HG03520 (cell line): Measurements from ENCODE around the gene MANEA.
"Not testable (repeated sequence)": the region's sequence is repeated elsewhere in the genome, so short reads cannot be mapped to it uniquely, and the experiment has no call there.

Experiments used
- ATAC-seq: cut with Tn5 transposase; IDR thresholded peaks from one replicate; pipeline ENCODE4 v1.9.1; 2021; ENCODE audit warnings: mild to moderate bottlenecking, moderate library complexity; ENCODE audit not compliant: unreplicated experiment

MANEA gene

GRCh38 chr6:95584226-95584625, 6.9 kb downstream of the MANEA start:
- ATAC-seq: not testable (repeated sequence)

GRCh38 chr6:95587989-95588388, 10.7 kb downstream of the MANEA start:
- ATAC-seq: no peak

- no peak for ATAC-seq
Observed at GRCh38 chr6:95589067-95589466, 11.7 kb downstream of the MANEA start.

GRCh38 chr6:95589826-95590570, 12.7 kb downstream of the MANEA start:
- no peak for ATAC-seq

- ATAC-seq: no peak
Observed at GRCh38 chr6:95593025-95593424, 15.7 kb downstream of the MANEA start.

GRCh38 chr6:95596021-95596420, 18.7 kb downstream of the MANEA start:
- no peak for ATAC-seq

- no peak for ATAC-seq
Observed at GRCh38 chr6:95599706-95600105, 22.4 kb downstream of the MANEA start.

GRCh38 chr6:95601133-95601532, 23.8 kb downstream of the MANEA start:
- no peak for ATAC-seq

- ATAC-seq: no peak
Observed at GRCh38 chr6:95614094-95614493, 36.8 kb downstream of the MANEA start.

- ATAC-seq: no peak
Observed at GRCh38 chr6:95629551-95629950, 52.2 kb downstream of the MANEA start.

- no peak for ATAC-seq
Observed at GRCh38 chr6:95636552-95637431, 59.5 kb downstream of the MANEA start.

GRCh38 chr6:95648636-95649035, 71.3 kb downstream of the MANEA start:
- ATAC-seq: no peak

- no peak for ATAC-seq
Observed at GRCh38 chr6:95649451-95649850, 72.1 kb downstream of the MANEA start.

GRCh38 chr6:95654176-95654575, 76.8 kb downstream of the MANEA start:
- no peak for ATAC-seq

- ATAC-seq: no peak
Observed at GRCh38 chr6:95658886-95659285, 81.6 kb downstream of the MANEA start.
